K562 (cell line): ENCODE data around the gene LSM14B. TPM values are rescaled to one million over a fixed set of nuclear protein-coding genes. Genes with fewer than 3 reads are reported as not detected.

ENCODE experiments used
- ATAC-seq: fragments of 200-7000 bp; cut with Tn5 transposase; 3 replicates; pipeline ENCODE4 v1.9.1; 2020; ENCODE audit warnings: moderate library complexity
- BruUV-seq: library from RNA; stranded (reverse); fragments of 400-500 nt; replicated peaks from 2 replicates; lab custom pipeline; 2021; lab: Mats Ljungman, UMichigan
- CTCF ChIA-PET: fragments of 300-600 bp; formaldehyde crosslinking; extraction: SDS; loops from one replicate; lab custom pipeline; 2021; ENCODE audit warnings: low intra/inter-chr PET ratio; lab: Yijun Ruan, JAX
- POLR2A ChIA-PET: fragments of 300-600, 350-650 bp; sonication (Branson Sonifier 250); formaldehyde crosslinking; extraction: SDS; loops from one replicate; lab custom pipeline; 2021; ENCODE audit warnings: antibody characterized with exemption, inconsistent platforms; lab: Yijun Ruan, JAX
- DNase-seq, 4 experiments: peaks; one replicate each; pipeline versions ENCODE4 v3.0.0 to v3.0.0-alpha.2; 2011 to 2018; ENCODE audit warnings: low spot score in 3 of 4, mixed read lengths in 3 of 4; ENCODE audit errors: extremely low read depth in 1 of 4
- FAIRE-seq: peaks from 2 replicates; lab custom pipeline; 2011; peaks lifted over from hg19 to GRCh38; lab: Jason Lieb, UNC
- H2AFZ ChIP-seq: 2 replicates; pipeline ENCODE4 v1.6.0; 2011; ENCODE audit warnings: low read depth, low read length, control low read depth, inconsistent platforms
- H3K27ac ChIP-seq: fragments of 200-600 bp; 3 replicates; pipeline ENCODE4 v1.8.0; 2011; ENCODE audit warnings: low read depth, mild to moderate bottlenecking, control low read depth, inconsistent platforms, low read length, moderate library complexity, mixed read lengths; ENCODE audit errors: extremely low read depth
- H3K27me3 ChIP-seq, 2 experiments: fragments of 300-600 bp in 1 of 2; 2 replicates in 1 of 2; 3 replicates in 1 of 2; pipeline versions ENCODE4 v1.6.0 to v1.8.0; 2011; ENCODE audit warnings: inconsistent platforms in 2 of 2, low read length in 2 of 2, mild to moderate bottlenecking in 1 of 2, mixed read lengths in 1 of 2, moderate library complexity in 1 of 2; ENCODE audit not compliant: control insufficient read depth in 2 of 2, insufficient read depth in 2 of 2
- H3K36me3 ChIP-seq: fragments of 300-600 bp; 3 replicates; pipeline ENCODE4 v1.8.0; 2011; ENCODE audit warnings: mild to moderate bottlenecking, low read length, inconsistent platforms; ENCODE audit not compliant: control insufficient read depth, insufficient read depth
- H3K4me1 ChIP-seq, 2 experiments: fragments of 200-600 bp in 1 of 2; replicated peaks in 1 of 2; 2 replicates in 1 of 2; 3 replicates in 1 of 2; pipeline versions ENCODE4 v1.5.1 to v1.8.0; 2011; ENCODE audit warnings: inconsistent platforms in 2 of 2, low read length in 2 of 2, mild to moderate bottlenecking in 1 of 2, mixed read lengths in 1 of 2, moderate library complexity in 1 of 2; ENCODE audit not compliant: control insufficient read depth in 2 of 2, insufficient read depth in 2 of 2
- H3K4me2 ChIP-seq: 2 replicates; pipeline ENCODE4 v1.6.1; 2011; ENCODE audit warnings: low read length, control low read depth, inconsistent platforms, mixed read lengths; ENCODE audit not compliant: insufficient read depth
- H3K4me3 ChIP-seq: fragments of 200-600 bp; sonication (generic), shearing (Covaris generic); 2 replicates; pipeline ENCODE4 v1.5.1; 2016; ENCODE audit warnings: control low read depth, inconsistent platforms
- H3K79me2 ChIP-seq: fragments of 200-600 bp; 3 replicates; pipeline ENCODE4 v1.8.0; 2011; ENCODE audit warnings: low read length, inconsistent platforms; ENCODE audit not compliant: control insufficient read depth, insufficient read depth
- H3K9ac ChIP-seq, 2 experiments: 2 replicates each; pipeline versions ENCODE4 v1.6.0 to v1.6.1; 2011; ENCODE audit warnings: low read depth in 2 of 2, low read length in 2 of 2, control low read depth in 1 of 2, inconsistent platforms in 1 of 2, mild to moderate bottlenecking in 1 of 2, mixed read lengths in 1 of 2; ENCODE audit not compliant: insufficient read depth in 1 of 2
- H3K9me1 ChIP-seq: one replicate; pipeline ENCODE4 v1.6.0; 2011; ENCODE audit warnings: inconsistent platforms, mild to moderate bottlenecking, low read length, moderate library complexity; ENCODE audit not compliant: control insufficient read depth, insufficient read depth
- H3K9me3 ChIP-seq: replicated peaks from 2 replicates; pipeline ENCODE4 v1.5.1; 2011; ENCODE audit warnings: low read depth, low read length, inconsistent platforms; ENCODE audit not compliant: control insufficient read depth, insufficient read depth
- H4K20me1 ChIP-seq: replicated peaks from 2 replicates; pipeline ENCODE4 v1.6.1; 2011; ENCODE audit warnings: low read length, inconsistent platforms, mixed read lengths; ENCODE audit not compliant: control insufficient read depth, insufficient read depth
- BCOR ChIP-seq: fragments of 450-650 bp; IDR thresholded peaks from 2 replicates; pipeline ENCODE4 v1.6.1; 2016
- BRF1 ChIP-seq: IDR thresholded peaks from 3 replicates; pipeline ENCODE4 v1.6.1; 2011; ENCODE audit warnings: borderline replicate concordance, mild to moderate bottlenecking; ENCODE audit not compliant: insufficient read length; ENCODE audit errors: extremely low read depth
- KHSRP ChIP-seq: fragments of 450-650 bp; IDR thresholded peaks from 2 replicates; pipeline ENCODE4 v1.6.1; 2017
- KLF13 ChIP-seq: fragments of 450-650 bp; IDR thresholded peaks from 2 replicates; pipeline ENCODE4 v1.6.1; 2016; ENCODE audit warnings: missing genetic modification characterization, low read depth, mild to moderate bottlenecking, missing compliant biosample characterization, moderate library complexity, borderline replicate concordance
- MYC ChIP-seq, 2 experiments: fragments of 250-450 bp in 1 of 2; sonication (Bioruptor Pico) in 1 of 2; IDR thresholded peaks; 2 replicates each; pipeline versions ENCODE4 v1.5.1 to v1.6.1; 2012 to 2021; ENCODE audit warnings: low read depth in 2 of 2, borderline replicate concordance in 1 of 2, improper control_type of control experiment in 1 of 2, low read length in 1 of 2, mild to moderate bottlenecking in 1 of 2, moderate library complexity in 1 of 2
- SP1 ChIP-seq: sonication (generic); formaldehyde crosslinking; IDR thresholded peaks from 2 replicates; pipeline ENCODE4 v1.8.1; 2022; ENCODE audit warnings: mild to moderate bottlenecking, missing genetic modification reagents
- SREBF2 ChIP-seq: sonication (generic); formaldehyde crosslinking; IDR thresholded peaks from 2 replicates; pipeline ENCODE4 v1.4.0; 2020; ENCODE audit warnings: mild to moderate bottlenecking, missing genetic modification reagents
- SRSF7 ChIP-seq: fragments of 200-400 bp; formaldehyde crosslinking; optimal IDR thresholded peaks from 2 replicates; pipeline ENCODE3; 2017; ENCODE audit warnings: mild to moderate bottlenecking, low read depth, low read length
- TAL1 ChIP-seq: fragments of 450-650 bp; IDR thresholded peaks from 2 replicates; pipeline ENCODE4 v1.6.1; 2016; ENCODE audit warnings: mild to moderate bottlenecking
- ZNF79 ChIP-seq: fragments of 250-450 bp; sonication (Bioruptor Pico); IDR thresholded peaks from 2 replicates; pipeline ENCODE4 v1.4.0; 2020; ENCODE audit warnings: low read depth, mild to moderate bottlenecking, moderate library complexity
- WGBS: fragments of 100-300 bp; shearing (Covaris generic); methylation state at CpG from one replicate; pipeline ENCODE4 v1.1.6; 2016; ENCODE audit warnings: low coverage, mixed read lengths; ENCODE audit not compliant: insufficient coverage; ENCODE audit errors: missing lambda C conversion rate; 5-methylcytosine and 5-hydroxymethylcytosine counted together
- in situ Hi-C: fragments of 300-500 bp; cut with MboI; formaldehyde crosslinking; loops from 4 replicates; pipeline ENCODE4 v1.15.0; 2018; ENCODE audit warnings: inconsistent platforms, mixed read lengths
- intact Hi-C: fragments of 100-400 bp; cut with micrococcal nuclease; formaldehyde crosslinking; loops from 2 replicates; pipeline ENCODE4 v1.14.2; 2022
- polyA plus RNA-seq, 8 experiments: library from polyadenylated mRNA; depleted of rRNA in 4 of 8; stranded (reverse) in 5 of 8; unstranded in 3 of 8; fragments of >200 nt; fragmentation: Nextera tagmentation in 2 of 8; fragmentation: Illumina TruSeq in 1 of 8; extraction: Ambion mirVana in 2 of 8; extraction: Trizol in 1 of 8; gene quantifications; 2 replicates each; pipeline versions ENCODE4 v1.2.1 to v1.2.3, GENCODE V29; 2011 to 2014; ENCODE audit warnings: inconsistent platforms in 1 of 8, missing spikeins in 1 of 8
- total RNA-seq, 7 experiments: library from RNA; depleted of rRNA in 6 of 7; stranded (reverse); fragments of >200 nt in 6 of 7; fragmentation: Illumina TruSeq in 2 of 7; extraction: Trizol in 2 of 7; gene quantifications; 2 replicates each; pipeline versions ENCODE4 v1.2.1 to v1.2.3, GENCODE V29; 2011 to 2021; ENCODE audit warnings: low replicate concordance in 1 of 7
- TF ChIP-seq, protein P1 (sequence below): fragments of 450-650 bp; formaldehyde crosslinking; IDR thresholded peaks from 2 replicates; pipeline ENCODE4 v1.4.0; 2020; ENCODE audit warnings: mild to moderate bottlenecking, moderate library complexity
- TF ChIP-seq, protein P2 (sequence below): IDR thresholded peaks from 3 replicates; pipeline ENCODE4 v1.6.1; 2011; ENCODE audit warnings: borderline replicate concordance, mild to moderate bottlenecking, moderate library complexity; ENCODE audit not compliant: insufficient read length; ENCODE audit errors: extremely low read depth

The LSM14B gene
- total and polyA plus RNA-seq, 9 of the 15 experiments (the other 6 are each of a cell fraction or from before 2014, with no cell fraction given): 0.66 to 36.0 (median 20.2) TPM

GRCh38 chr20:62104791-62105345, 17.4 kb upstream of the LSM14B start (continued):
- TF ChIP-seq TAL1: no peak
- no peak for TF ChIP-seq KHSRP
- TF ChIP-seq BCOR: peak; percentile 51; the same call in 1 of the 2 replicates
- TF ChIP-seq SP1 (CRISPR knock-in tag): no peak
- TF ChIP-seq SRSF7: no peak
- no peak for TF ChIP-seq BRF1
- TF ChIP-seq, all 486 proteins: peak for 6

GRCh38 chr20:62105592-62105991, 16.7 kb upstream of the LSM14B start:
- Histone ChIP-seq H3K9me1 (no peaks in the 10 kb centered on the region), H3K4me3 (no peak overlapping the region), H4K20me1 (no peaks in the 10 kb centered on the region), H2AFZ (no peak overlapping the region), H3K27ac (no peak overlapping the region), H3K9me3 (peaks cover 5% of the 10 kb centered on the region), H3K9ac (no peak overlapping the region), H3K4me1 (peaks cover 0 to 11% of the 10 kb centered on the region in 2 experiments; a peak in 3 of 5 replicates), H3K27me3 (peaks cover 16 to 45% of the 10 kb centered on the region in 2 experiments; a peak in 4 of 5 replicates), H3K36me3 (no peaks in the 10 kb centered on the region), H3K4me2 (no peak overlapping the region), H3K79me2 (no peaks in the 10 kb centered on the region)
- BruUV-seq: no TSS peak
- TF ChIP-seq MYC (IDR thresholded peaks at IDR 0.05; ENCODE audit: low read depth, low read length): no peak
- no peak for TF ChIP-seq MYC (CRISPR knock-in tag; IDR thresholded peaks at IDR 0.05; ENCODE audit: borderline replicate concordance, low read depth)
- TF ChIP-seq, protein P1, sequence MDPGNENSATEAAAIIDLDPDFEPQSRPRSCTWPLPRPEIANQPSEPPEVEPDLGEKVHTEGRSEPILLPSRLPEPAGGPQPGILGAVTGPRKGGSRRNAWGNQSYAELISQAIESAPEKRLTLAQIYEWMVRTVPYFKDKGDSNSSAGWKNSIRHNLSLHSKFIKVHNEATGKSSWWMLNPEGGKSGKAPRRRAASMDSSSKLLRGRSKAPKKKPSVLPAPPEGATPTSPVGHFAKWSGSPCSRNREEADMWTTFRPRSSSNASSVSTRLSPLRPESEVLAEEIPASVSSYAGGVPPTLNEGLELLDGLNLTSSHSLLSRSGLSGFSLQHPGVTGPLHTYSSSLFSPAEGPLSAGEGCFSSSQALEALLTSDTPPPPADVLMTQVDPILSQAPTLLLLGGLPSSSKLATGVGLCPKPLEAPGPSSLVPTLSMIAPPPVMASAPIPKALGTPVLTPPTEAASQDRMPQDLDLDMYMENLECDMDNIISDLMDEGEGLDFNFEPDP: no peak
- TF ChIP-seq, protein P2, sequence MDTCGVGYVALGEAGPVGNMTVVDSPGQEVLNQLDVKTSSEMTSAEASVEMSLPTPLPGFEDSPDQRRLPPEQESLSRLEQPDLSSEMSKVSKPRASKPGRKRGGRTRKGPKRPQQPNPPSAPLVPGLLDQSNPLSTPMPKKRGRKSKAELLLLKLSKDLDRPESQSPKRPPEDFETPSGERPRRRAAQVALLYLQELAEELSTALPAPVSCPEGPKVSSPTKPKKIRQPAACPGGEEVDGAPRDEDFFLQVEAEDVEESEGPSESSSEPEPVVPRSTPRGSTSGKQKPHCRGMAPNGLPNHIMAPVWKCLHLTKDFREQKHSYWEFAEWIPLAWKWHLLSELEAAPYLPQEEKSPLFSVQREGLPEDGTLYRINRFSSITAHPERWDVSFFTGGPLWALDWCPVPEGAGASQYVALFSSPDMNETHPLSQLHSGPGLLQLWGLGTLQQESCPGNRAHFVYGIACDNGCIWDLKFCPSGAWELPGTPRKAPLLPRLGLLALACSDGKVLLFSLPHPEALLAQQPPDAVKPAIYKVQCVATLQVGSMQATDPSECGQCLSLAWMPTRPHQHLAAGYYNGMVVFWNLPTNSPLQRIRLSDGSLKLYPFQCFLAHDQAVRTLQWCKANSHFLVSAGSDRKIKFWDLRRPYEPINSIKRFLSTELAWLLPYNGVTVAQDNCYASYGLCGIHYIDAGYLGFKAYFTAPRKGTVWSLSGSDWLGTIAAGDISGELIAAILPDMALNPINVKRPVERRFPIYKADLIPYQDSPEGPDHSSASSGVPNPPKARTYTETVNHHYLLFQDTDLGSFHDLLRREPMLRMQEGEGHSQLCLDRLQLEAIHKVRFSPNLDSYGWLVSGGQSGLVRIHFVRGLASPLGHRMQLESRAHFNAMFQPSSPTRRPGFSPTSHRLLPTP: no peak
- no peak for TF ChIP-seq KLF13 (tag)
- TF ChIP-seq SREBF2: no peak
- TF ChIP-seq ZNF79 (CRISPR knock-in tag): no peak
- DNase-seq (no peak), ATAC-seq (no peak), FAIRE-seq (no peak)
- CTCF ChIA-PET: no interaction called here
- WGBS: 2% methylated on average over 5 of the region's 5 CpGs
- intact Hi-C loops (no loop called here), in situ Hi-C loops (no loop called here)
- POLR2A ChIA-PET: no interaction called here
